ENCODE measurements around the gene CCNI2. TPM values are rescaled to one million over a fixed set of nuclear protein-coding genes. Genes with fewer than 3 reads are reported as not detected.
"Not testable (repeated sequence)": the region's sequence is repeated elsewhere in the genome, so short reads cannot be mapped to it uniquely, and the experiment has no call there.

CCNI2 gene
- total and polyA plus RNA-seq, 4 donors = 0.69 to 24.0 (median 9.9) TPM

GRCh38 chr5:132788508-132788907 lies 41.3 kb downstream of the CCNI2 start:
- Histone ChIP-seq H3K36me3 (ENCODE audit: control insufficient read depth, insufficient read depth, low read length) (no peaks in the 10 kb centered on the region), H3K27me3 (ENCODE audit: control insufficient read depth, insufficient read depth, low read length) (no peaks in the 10 kb centered on the region), H3K9me3 (ENCODE audit: control insufficient read depth, insufficient read depth, low read length) (no peaks in the 10 kb centered on the region), H3K4me1 (ENCODE audit: control insufficient read depth, insufficient read depth, low read length) (peaks cover 13% of the 10 kb centered on the region), H3K4me3 (ENCODE audit: low read depth, low read length) (no peak overlapping the region), H3K27ac (ENCODE audit: low read depth, low read length) (no peak overlapping the region)
- WGBS (ENCODE audit: insufficient coverage) = no CpG with 5 or more reads among the region's 1 CpG
- DNase-seq (ENCODE audit: low read depth in 4 of 6, low spot score in 6 of 6) = no peak

DNA sequence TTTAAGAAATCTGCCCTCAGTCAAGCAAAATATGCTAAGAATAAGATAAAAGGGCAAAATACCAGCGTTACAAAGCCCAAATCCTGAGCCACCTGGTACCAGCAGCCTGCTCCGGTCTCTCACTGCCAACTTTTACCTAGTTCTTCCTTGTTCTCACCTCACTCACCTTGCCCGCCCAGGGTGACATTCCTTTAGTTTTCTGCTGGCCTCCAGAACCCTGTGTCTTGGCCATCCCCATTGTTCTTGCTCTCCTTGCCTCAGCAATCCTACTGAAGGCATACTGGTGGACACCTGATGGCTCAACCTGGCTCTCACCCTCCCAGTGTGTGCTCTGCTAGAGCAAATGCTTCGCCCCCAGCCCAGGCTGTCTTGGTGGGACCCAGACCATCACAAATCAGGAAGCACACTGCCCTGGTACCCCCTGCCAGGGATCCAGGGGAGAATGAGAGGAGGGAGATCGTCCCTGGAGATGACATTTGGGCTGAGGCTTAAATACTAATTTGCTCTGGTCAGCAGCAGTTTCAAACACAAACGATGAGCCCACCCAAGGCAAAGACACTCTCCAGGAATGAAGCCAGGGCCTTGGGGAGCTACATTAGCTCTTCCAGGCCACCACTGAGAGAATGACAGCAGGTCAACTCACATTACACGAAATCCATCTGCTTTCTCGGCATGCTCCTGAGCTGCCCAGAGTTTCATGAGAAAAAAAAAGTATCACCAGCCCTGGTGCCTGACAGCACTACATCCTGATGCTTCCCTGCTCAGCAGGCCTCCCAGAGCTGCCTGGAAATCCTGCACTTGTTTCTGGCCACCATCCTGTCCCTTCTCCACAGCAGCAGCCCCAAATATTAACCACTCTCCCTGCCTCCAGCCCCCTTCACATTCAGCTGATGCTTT lies 42.0 kb downstream of the CCNI2 start:
- Histone ChIP-seq H3K27me3 (ENCODE audit: control insufficient read depth, insufficient read depth, low read length) (no peaks in the 10 kb centered on the region), H3K9me3 (ENCODE audit: control insufficient read depth, insufficient read depth, low read length) (no peaks in the 10 kb centered on the region), H3K27ac (ENCODE audit: low read depth, low read length) (peak overlapping the region; percentile 8), H3K36me3 (ENCODE audit: control insufficient read depth, insufficient read depth, low read length) (no peaks in the 10 kb centered on the region), H3K4me3 (ENCODE audit: low read depth, low read length) (no peak overlapping the region), H3K4me1 (ENCODE audit: control insufficient read depth, insufficient read depth, low read length) (peaks cover 13% of the 10 kb centered on the region)
- WGBS (ENCODE audit: insufficient coverage) = 58% methylated on average over 6 of the region's 8 CpGs
- peak in 1 of 6 donors; percentile 46 for DNase-seq (ENCODE audit: low read depth in 4 of 6, low spot score in 6 of 6)

DNA sequence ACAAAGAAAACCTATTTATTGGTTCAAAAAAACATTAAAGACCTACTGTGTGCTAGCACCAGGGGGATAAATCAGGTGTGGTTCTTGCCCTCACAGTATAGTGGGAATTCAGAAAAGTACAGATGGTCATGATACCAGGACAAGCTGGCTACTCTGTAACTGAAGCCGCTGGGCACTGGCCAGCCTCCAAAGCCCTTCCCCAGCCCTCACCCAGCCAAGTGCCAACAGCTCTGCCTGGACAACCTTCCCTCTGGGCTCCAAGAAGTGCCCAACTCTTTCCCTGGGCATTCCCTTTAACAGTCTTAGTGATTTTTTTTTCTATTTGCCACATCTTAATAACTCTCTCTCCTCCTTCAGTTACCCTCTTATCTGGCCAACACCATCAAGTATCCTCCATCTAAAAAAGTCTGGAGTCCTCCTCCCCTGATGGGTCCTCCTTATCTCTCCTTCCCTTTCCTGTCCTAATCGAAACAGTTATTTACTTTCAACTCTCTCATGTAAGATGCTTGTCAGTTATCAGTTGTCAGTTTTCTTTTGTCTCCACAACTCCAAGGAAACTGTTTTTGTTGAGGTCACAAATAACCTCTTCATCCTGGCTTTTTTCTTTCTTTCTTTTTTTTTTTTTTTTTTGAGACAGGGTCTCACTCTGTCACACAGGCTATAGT lies 43.1 kb downstream of the CCNI2 start:
- Histone ChIP-seq H3K9me3 (ENCODE audit: control insufficient read depth, insufficient read depth, low read length) (no peaks in the 10 kb centered on the region), H3K4me3 (ENCODE audit: low read depth, low read length) (no peak overlapping the region), H3K4me1 (ENCODE audit: control insufficient read depth, insufficient read depth, low read length) (peaks cover 13% of the 10 kb centered on the region), H3K27me3 (ENCODE audit: control insufficient read depth, insufficient read depth, low read length) (no peaks in the 10 kb centered on the region), H3K27ac (ENCODE audit: low read depth, low read length) (no peak overlapping the region), H3K36me3 (ENCODE audit: control insufficient read depth, insufficient read depth, low read length) (no peaks in the 10 kb centered on the region)
- DNase-seq (ENCODE audit: low read depth in 4 of 6, low spot score in 6 of 6) = peak in 2 of 6 donors; percentile 48 to 62
- WGBS (ENCODE audit: insufficient coverage) = 43% methylated on average over 1 of the region's 2 CpGs

- H3K9me3 ChIP-seq (ENCODE audit: control insufficient read depth, insufficient read depth, low read length) = no peaks in the 10 kb centered on the region
- 100% methylated on average over 2 of the region's 3 CpGs for WGBS (ENCODE audit: insufficient coverage)
- no peaks in the 10 kb centered on the region for H3K27me3 ChIP-seq (ENCODE audit: control insufficient read depth, insufficient read depth, low read length)
- no peaks in the 10 kb centered on the region for H3K36me3 ChIP-seq (ENCODE audit: control insufficient read depth, insufficient read depth, low read length)
- H3K4me3 ChIP-seq (ENCODE audit: low read depth, low read length) = no peak overlapping the region
- no peak for DNase-seq (ENCODE audit: low read depth in 4 of 6, low spot score in 6 of 6)
- H3K27ac ChIP-seq (ENCODE audit: low read depth, low read length) = no peak overlapping the region
- peaks cover 13% of the 10 kb centered on the region for H3K4me1 ChIP-seq (ENCODE audit: control insufficient read depth, insufficient read depth, low read length)
Observed at GRCh38 chr5:132791026-132791425, 43.8 kb downstream of the CCNI2 start.

GRCh38 chr5:132797651-132798050 lies 50.4 kb downstream of the CCNI2 start:
- DNase-seq (ENCODE audit: low read depth in 4 of 6, low spot score in 6 of 6) = peak in 2 of 6 donors; percentile 22 to 71
- Histone ChIP-seq H3K4me1 (ENCODE audit: control insufficient read depth, insufficient read depth, low read length) (peaks cover 14% of the 10 kb centered on the region), H3K36me3 (ENCODE audit: control insufficient read depth, insufficient read depth, low read length) (no peaks in the 10 kb centered on the region), H3K9me3 (ENCODE audit: control insufficient read depth, insufficient read depth, low read length) (no peaks in the 10 kb centered on the region), H3K27me3 (ENCODE audit: control insufficient read depth, insufficient read depth, low read length) (no peaks in the 10 kb centered on the region), H3K27ac (ENCODE audit: low read depth, low read length) (peak overlapping the region; percentile 35), H3K4me3 (ENCODE audit: low read depth, low read length) (no peak overlapping the region)
- WGBS (ENCODE audit: insufficient coverage) = 39% methylated on average over 2 of the region's 2 CpGs

DNA sequence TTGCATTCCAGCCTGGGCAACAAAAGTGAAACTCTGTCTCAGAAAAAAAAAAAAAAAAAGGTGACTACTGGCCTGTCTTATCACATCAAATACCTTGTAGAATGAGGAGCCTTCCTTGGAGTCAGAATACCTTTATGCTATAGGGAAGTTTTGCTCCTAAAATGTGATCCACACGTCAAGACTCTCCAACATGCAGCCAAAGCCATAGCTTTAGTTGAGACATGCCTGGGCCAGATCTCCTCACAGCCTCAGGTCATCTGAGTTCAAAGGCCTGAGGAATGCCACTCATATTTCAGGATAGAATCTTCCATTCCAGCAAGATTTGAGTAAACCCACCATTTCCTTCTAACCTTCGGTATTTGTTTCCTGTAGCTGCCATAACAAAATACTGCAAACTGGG lies 52.2 kb downstream of the CCNI2 start:
- 94% methylated on average over 2 of the region's 2 CpGs for WGBS (ENCODE audit: insufficient coverage)
- no peak overlapping the region for H3K27ac ChIP-seq (ENCODE audit: low read depth, low read length)
- H3K4me1 ChIP-seq (ENCODE audit: control insufficient read depth, insufficient read depth, low read length) = peaks cover 14% of the 10 kb centered on the region

GRCh38 chr5:132800545-132800944 lies 53.3 kb downstream of the CCNI2 start:
- DNase-seq (ENCODE audit: low read depth in 4 of 6, low spot score in 6 of 6) = peak in 2 of 6 donors; percentile 63
- 10% methylated on average over 2 of the region's 2 CpGs for WGBS (ENCODE audit: insufficient coverage)
- Histone ChIP-seq H3K4me3 (ENCODE audit: low read depth, low read length) (no peak overlapping the region), H3K9me3 (ENCODE audit: control insufficient read depth, insufficient read depth, low read length) (no peaks in the 10 kb centered on the region), H3K27me3 (ENCODE audit: control insufficient read depth, insufficient read depth, low read length) (no peaks in the 10 kb centered on the region), H3K27ac (ENCODE audit: low read depth, low read length) (peak overlapping the region; percentile 65), H3K4me1 (ENCODE audit: control insufficient read depth, insufficient read depth, low read length) (peaks cover 14% of the 10 kb centered on the region), H3K36me3 (ENCODE audit: control insufficient read depth, insufficient read depth, low read length) (no peaks in the 10 kb centered on the region)

More for the DNA sequence above, 52.2 kb downstream of the CCNI2 start:
- Histone ChIP-seq H3K27me3 (ENCODE audit: control insufficient read depth, insufficient read depth, low read length) (no peaks in the 10 kb centered on the region), H3K4me3 (ENCODE audit: low read depth, low read length) (no peak overlapping the region), H3K36me3 (ENCODE audit: control insufficient read depth, insufficient read depth, low read length) (no peaks in the 10 kb centered on the region), H3K9me3 (ENCODE audit: control insufficient read depth, insufficient read depth, low read length) (no peaks in the 10 kb centered on the region)
- DNase-seq (ENCODE audit: low read depth in 4 of 6, low spot score in 6 of 6) = no peak

DNA sequence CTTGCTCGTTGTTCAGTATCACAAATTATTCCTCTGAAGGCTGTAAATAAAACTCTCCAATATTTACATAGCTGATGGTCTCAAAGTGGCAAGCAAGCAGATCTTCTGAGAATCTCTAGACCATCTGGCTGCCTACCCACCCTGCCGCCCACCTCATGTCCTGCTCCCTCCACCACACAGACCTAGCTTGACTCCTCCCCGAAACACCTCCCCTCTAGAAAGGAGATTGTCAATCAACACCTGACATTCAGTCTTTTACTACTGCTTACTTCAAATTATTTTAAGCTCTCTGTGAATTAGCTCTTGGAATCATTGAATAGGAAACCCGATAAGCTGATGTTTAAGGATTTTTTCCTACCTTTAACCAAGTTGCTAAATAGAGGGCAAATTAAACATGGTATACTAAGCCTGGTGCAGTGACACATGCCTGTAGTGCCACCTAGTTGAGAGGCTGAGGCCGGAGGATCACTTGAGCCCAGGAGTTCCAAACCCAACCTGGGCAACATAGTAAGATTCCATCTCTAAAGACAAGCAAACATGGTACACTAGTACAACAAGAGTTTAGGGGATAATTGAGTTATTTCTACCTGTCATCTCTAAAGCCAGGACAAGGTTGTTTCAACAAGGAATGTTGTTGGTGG lies 54.9 kb downstream of the CCNI2 start:
- H3K4me3 ChIP-seq (ENCODE audit: low read depth, low read length) = no peak overlapping the region
- H3K9me3 ChIP-seq (ENCODE audit: control insufficient read depth, insufficient read depth, low read length) = no peaks in the 10 kb centered on the region
- no peak for DNase-seq (ENCODE audit: low read depth in 4 of 6, low spot score in 6 of 6)
- 78% methylated on average over 2 of the region's 5 CpGs for WGBS (ENCODE audit: insufficient coverage)
- no peaks in the 10 kb centered on the region for H3K36me3 ChIP-seq (ENCODE audit: control insufficient read depth, insufficient read depth, low read length)
- H3K27me3 ChIP-seq (ENCODE audit: control insufficient read depth, insufficient read depth, low read length) = no peaks in the 10 kb centered on the region
- H3K4me1 ChIP-seq (ENCODE audit: control insufficient read depth, insufficient read depth, low read length) = peaks cover 21% of the 10 kb centered on the region
- no peak overlapping the region for H3K27ac ChIP-seq (ENCODE audit: low read depth, low read length)

DNA sequence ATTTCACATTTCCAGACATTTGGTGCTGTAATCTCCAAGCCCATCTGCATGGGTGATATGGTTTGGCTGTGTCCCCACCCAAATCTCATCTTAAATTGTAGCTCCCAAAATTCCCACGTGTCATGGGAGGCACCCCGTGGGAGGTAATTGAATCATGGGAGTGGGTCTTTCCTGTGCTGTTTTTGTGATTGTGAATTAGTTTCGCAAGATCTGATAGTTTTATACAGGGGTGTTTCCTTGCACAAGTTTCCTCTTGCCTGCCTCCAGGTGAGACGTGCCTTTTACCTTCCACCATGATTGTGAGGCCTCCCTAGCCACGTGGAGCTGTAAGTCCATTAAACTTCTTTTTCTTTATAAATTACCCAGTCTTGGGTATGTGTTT lies 55.5 kb downstream of the CCNI2 start:
- not testable (repeated sequence) for H3K27ac ChIP-seq (ENCODE audit: low read depth, low read length); H3K36me3 ChIP-seq (ENCODE audit: control insufficient read depth, insufficient read depth, low read length); DNase-seq (ENCODE audit: low read depth in 4 of 6, low spot score in 6 of 6); H3K4me3 ChIP-seq (ENCODE audit: low read depth, low read length); H3K9me3 ChIP-seq (ENCODE audit: control insufficient read depth, insufficient read depth, low read length); H3K27me3 ChIP-seq (ENCODE audit: control insufficient read depth, insufficient read depth, low read length)
- WGBS (ENCODE audit: insufficient coverage) = no CpG with 5 or more reads among the region's 5 CpGs
- peaks cover 24% of the 10 kb centered on the region for H3K4me1 ChIP-seq (ENCODE audit: control insufficient read depth, insufficient read depth, low read length)
